Measurements from ENCODE around the gene MUCL1.
A peak's percentile ranks its signal among the peaks of the same experiment; 100 is the strongest.

Gene MUCL1, protein sequence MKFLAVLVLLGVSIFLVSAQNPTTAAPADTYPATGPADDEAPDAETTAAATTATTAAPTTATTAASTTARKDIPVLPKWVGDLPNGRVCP

DNA sequence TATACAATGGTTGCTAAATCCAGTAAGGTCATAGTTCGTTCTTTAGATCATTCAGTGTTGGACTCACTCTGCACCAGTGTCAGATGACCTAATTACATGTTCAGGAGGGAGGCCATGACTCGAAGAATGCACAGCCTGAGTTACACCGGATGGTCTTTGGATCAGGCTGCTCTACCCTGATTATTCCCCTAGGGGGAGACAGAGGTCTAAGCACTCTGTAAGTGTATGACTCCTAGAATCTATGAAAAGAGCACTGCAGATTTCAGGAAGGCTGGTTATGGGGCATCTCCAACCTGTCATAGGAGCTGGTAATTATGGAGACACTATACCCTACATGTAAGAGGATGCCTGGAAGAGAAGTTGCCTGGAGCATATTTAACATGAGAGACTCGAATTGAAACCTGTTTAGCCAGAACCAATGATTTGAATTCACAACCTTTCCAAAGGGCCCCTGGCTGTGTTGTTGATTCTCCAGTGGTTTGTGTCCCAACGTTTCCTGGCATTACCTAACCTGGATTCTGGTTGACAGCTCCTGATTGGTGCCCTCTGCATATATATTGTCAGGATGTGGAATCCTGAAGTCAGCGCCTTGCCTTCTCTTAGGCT, at the start of gene MUCL1:
TSS of gene MUCL1 (plus strand) at position 584 of the 606 bp plus-strand sequence. CDS start 67 bp downstream, outside the sequence.
- no peak within 1 kb of the TSS for H3K9ac ChIP-seq (ENCODE audit: low read length)
- no peaks in the 10 kb centered on the region for H3K9me3 ChIP-seq (ENCODE audit: control insufficient read depth, low read length)
- peak; percentile 71 for DNase-seq (ENCODE audit: low read depth)
- H3K4me3 ChIP-seq (ENCODE audit: low read length) = no peak within 1 kb of the TSS
- H3K4me1 ChIP-seq (ENCODE audit: control insufficient read depth, insufficient read depth, low read length) = no peaks in the 10 kb centered on the region
- peaks cover 17% of the 10 kb centered on the region for H3K27me3 ChIP-seq (replicated peaks; ENCODE audit: control insufficient read depth, insufficient read depth, low read length)
- H3K36me3 ChIP-seq (ENCODE audit: control insufficient read depth, insufficient read depth, low read length, severe bottlenecking) = no peaks in the 10 kb centered on the region

DNA sequence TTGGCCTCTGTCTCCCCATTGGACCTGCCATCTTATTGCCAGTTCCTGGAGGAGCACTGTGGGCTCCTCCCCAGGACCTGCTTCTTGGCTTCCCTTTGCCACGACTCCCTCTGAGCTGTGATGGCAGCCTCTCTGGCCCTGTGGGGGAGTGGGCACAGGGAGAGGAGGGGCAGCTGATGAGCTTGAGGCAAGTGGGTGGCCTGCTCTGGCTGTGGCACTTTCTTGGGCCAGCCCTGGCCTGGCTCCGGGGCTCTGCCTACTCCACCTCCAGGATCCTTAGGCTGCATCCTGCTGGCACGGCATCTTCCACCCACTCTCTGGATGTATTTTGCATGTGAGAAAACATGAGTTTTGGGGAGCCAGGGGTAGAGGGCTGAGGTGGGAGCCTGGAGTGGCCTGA, 32.6 kb upstream of the MUCL1 start:
- H3K36me3 ChIP-seq (ENCODE audit: control insufficient read depth, insufficient read depth, low read length, severe bottlenecking) = no peaks in the 10 kb centered on the region
- H3K4me1 ChIP-seq (ENCODE audit: control insufficient read depth, insufficient read depth, low read length) = no peaks in the 10 kb centered on the region
- no peak overlapping the region for H3K9ac ChIP-seq (ENCODE audit: low read length)
- H3K27me3 ChIP-seq (replicated peaks; ENCODE audit: control insufficient read depth, insufficient read depth, low read length) = no peaks in the 10 kb centered on the region
- H3K9me3 ChIP-seq (ENCODE audit: control insufficient read depth, low read length) = peaks cover 6% of the 10 kb centered on the region
- no peak overlapping the region for H3K4me3 ChIP-seq (ENCODE audit: low read length)
- DNase-seq (ENCODE audit: low read depth) = no peak

DNA sequence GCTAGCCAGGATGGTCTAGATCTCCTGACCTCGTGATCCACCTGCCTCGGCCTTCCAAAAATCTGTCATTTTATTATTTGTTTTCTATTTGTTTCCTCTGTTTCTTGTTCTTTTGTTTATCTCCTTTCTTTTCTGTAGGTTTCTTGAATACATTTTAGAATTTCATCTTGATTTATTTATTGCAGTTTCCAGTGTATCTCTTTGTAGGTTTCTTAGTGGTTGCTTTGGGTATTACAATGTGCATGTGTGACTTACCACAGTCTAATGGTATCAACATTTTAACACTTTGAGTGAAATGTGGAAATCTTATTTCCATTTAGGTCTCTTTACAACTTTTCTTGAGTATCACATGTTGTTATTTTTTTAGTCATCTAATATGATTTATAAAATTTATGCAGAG, 29.9 kb upstream of the MUCL1 start:
- Histone ChIP-seq H3K9me3 (ENCODE audit: control insufficient read depth, low read length) (peaks cover 6% of the 10 kb centered on the region), H3K36me3 (ENCODE audit: control insufficient read depth, insufficient read depth, low read length, severe bottlenecking) (no peaks in the 10 kb centered on the region), H3K9ac (ENCODE audit: low read length) (no peak overlapping the region), H3K27me3 (replicated peaks; ENCODE audit: control insufficient read depth, insufficient read depth, low read length) (no peaks in the 10 kb centered on the region), H3K4me3 (ENCODE audit: low read length) (no peak overlapping the region), H3K4me1 (ENCODE audit: control insufficient read depth, insufficient read depth, low read length) (no peaks in the 10 kb centered on the region)
- DNase-seq (ENCODE audit: low read depth) = no peak

DNA sequence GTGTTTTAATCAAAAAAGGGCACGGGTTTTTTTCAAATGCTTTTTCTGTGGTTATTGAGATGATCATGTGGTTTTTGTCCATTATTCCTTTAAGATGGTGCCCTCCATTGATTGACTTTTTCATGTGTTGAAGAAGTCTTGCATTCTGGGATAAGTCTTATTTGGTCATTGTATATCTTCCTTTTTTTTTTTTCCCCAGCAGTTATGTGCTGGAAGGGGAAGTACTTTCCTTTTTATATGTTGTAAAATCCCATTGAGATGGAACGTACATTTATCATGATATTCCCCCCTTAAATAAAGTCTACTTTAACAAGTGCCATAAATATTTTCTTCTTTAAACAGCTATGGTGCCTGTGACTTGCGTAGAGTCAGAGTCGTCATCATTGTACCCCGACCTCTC, 24.8 kb upstream of the MUCL1 start:
- no peak overlapping the region for H3K9ac ChIP-seq (ENCODE audit: low read length)
- no peaks in the 10 kb centered on the region for H3K27me3 ChIP-seq (replicated peaks; ENCODE audit: control insufficient read depth, insufficient read depth, low read length)
- H3K9me3 ChIP-seq (ENCODE audit: control insufficient read depth, low read length) = no peaks in the 10 kb centered on the region
- H3K4me3 ChIP-seq (ENCODE audit: low read length) = no peak overlapping the region
- no peaks in the 10 kb centered on the region for H3K36me3 ChIP-seq (ENCODE audit: control insufficient read depth, insufficient read depth, low read length, severe bottlenecking)
- no peaks in the 10 kb centered on the region for H3K4me1 ChIP-seq (ENCODE audit: control insufficient read depth, insufficient read depth, low read length)
- DNase-seq (ENCODE audit: low read depth) = no peak

DNA sequence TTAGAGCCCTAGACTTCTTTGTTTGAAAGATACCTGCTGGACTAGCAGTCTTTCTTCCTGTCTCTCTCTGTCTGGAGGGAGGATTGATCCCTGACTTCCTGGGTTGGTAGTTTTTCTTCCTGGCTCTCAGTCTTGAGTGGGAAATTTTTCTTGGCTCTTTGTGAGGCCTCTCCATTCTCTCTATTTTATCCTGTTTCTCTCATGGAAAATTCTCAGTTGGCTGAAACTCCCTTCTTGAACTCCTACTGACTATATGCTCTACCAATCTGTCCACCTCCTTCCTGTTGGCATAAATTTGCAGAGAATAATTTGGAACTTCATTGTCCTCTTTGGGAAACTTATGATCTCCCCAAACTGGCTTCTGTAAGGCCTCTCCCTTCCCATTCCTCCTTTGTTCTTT, 24.1 kb upstream of the MUCL1 start:
- H3K4me1 ChIP-seq (ENCODE audit: control insufficient read depth, insufficient read depth, low read length) = no peaks in the 10 kb centered on the region
- H3K9ac ChIP-seq (ENCODE audit: low read length) = no peak overlapping the region
- no peak for DNase-seq (ENCODE audit: low read depth)
- no peaks in the 10 kb centered on the region for H3K9me3 ChIP-seq (ENCODE audit: control insufficient read depth, low read length)
- no peak overlapping the region for H3K4me3 ChIP-seq (ENCODE audit: low read length)
- H3K27me3 ChIP-seq (replicated peaks; ENCODE audit: control insufficient read depth, insufficient read depth, low read length) = no peaks in the 10 kb centered on the region
- H3K36me3 ChIP-seq (ENCODE audit: control insufficient read depth, insufficient read depth, low read length, severe bottlenecking) = no peaks in the 10 kb centered on the region

DNA sequence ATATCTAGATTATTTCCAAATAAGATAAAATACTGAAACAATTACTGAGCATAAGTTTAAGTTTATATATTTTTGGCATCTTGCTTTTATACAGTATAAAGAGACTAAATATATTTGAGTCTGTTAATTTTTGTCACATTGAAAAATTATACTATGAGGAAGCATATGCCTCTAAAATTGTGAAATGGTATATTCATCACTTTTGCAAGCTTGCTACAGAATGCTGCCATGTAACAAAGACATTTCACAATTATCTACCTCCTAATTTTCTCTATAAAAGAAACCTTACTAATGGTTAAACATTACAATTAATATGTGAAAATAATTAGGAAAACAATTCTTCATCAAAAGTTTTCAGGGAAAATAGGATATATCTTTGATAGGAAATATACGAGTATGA, 22.7 kb upstream of the MUCL1 start:
- no peaks in the 10 kb centered on the region for H3K27me3 ChIP-seq (replicated peaks; ENCODE audit: control insufficient read depth, insufficient read depth, low read length)
- no peak overlapping the region for H3K9ac ChIP-seq (ENCODE audit: low read length)
- no peaks in the 10 kb centered on the region for H3K9me3 ChIP-seq (ENCODE audit: control insufficient read depth, low read length)
- no peaks in the 10 kb centered on the region for H3K4me1 ChIP-seq (ENCODE audit: control insufficient read depth, insufficient read depth, low read length)
- H3K4me3 ChIP-seq (ENCODE audit: low read length) = no peak overlapping the region
- no peak for DNase-seq (ENCODE audit: low read depth)
- no peaks in the 10 kb centered on the region for H3K36me3 ChIP-seq (ENCODE audit: control insufficient read depth, insufficient read depth, low read length, severe bottlenecking)

DNA sequence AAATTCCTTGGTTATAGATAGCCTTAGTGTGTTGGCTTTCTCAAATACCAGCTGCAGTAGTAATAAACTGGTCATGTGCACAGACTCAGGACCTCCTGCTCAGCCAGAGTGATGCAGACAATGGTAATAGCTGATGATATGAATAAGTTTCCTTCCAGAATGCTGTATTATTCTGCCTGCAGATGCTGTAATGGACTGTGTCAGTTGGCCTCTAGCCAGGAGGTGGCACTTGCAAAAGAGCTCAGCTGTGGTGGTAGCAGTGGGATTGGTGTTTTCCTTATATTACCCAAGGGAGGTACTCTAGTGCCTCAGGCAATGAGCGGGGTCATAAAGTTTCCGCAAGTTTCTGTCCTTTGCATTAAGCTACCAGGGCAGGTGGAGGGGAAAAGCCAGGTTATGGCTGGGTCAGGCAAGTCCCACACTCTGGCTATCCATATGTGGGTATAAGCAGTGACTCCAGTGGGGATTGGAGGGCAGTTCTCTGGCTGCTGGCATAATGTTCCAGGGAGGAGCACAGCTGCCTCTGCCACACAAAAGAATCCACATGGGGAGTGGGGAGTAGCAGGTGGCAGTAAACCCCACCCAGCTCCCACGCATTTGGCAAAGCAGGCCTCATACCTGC, 14.0 kb upstream of the MUCL1 start:
- no peaks in the 10 kb centered on the region for H3K36me3 ChIP-seq (ENCODE audit: control insufficient read depth, insufficient read depth, low read length, severe bottlenecking)
- no peak for DNase-seq (ENCODE audit: low read depth)
- peaks cover 2% of the 10 kb centered on the region for H3K27me3 ChIP-seq (replicated peaks; ENCODE audit: control insufficient read depth, insufficient read depth, low read length)
- H3K4me1 ChIP-seq (ENCODE audit: control insufficient read depth, insufficient read depth, low read length) = no peaks in the 10 kb centered on the region
- no peak overlapping the region for H3K4me3 ChIP-seq (ENCODE audit: low read length)
- H3K9ac ChIP-seq (ENCODE audit: low read length) = no peak overlapping the region
- peaks cover 12% of the 10 kb centered on the region for H3K9me3 ChIP-seq (ENCODE audit: control insufficient read depth, low read length)

DNA sequence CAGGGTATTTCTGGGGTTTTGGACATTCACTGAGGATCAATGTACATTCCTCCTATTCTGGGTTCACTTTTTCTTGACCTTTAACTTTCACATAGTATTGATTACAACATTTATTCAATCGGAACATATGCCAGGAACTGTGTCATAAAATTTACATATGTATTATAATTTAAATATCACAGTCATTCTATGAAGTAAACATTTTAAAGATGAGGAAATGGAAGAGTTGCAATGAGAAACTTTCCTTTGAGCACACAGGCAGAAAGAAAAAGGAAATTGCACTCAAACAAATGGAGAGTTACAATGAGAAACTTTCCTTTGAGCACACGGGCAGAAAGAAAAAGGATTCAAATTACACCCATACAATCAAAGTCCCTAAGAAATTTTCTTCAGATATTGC, 3.1 kb downstream of the MUCL1 start:
- DNase-seq (ENCODE audit: low read depth) = no peak
- H3K9ac ChIP-seq (ENCODE audit: low read length) = no peak overlapping the region
- H3K4me1 ChIP-seq (ENCODE audit: control insufficient read depth, insufficient read depth, low read length) = no peaks in the 10 kb centered on the region
- no peaks in the 10 kb centered on the region for H3K36me3 ChIP-seq (ENCODE audit: control insufficient read depth, insufficient read depth, low read length, severe bottlenecking)
- no peaks in the 10 kb centered on the region for H3K9me3 ChIP-seq (ENCODE audit: control insufficient read depth, low read length)
- no peak overlapping the region for H3K4me3 ChIP-seq (ENCODE audit: low read length)
- H3K27me3 ChIP-seq (replicated peaks; ENCODE audit: control insufficient read depth, insufficient read depth, low read length) = peaks cover 29% of the 10 kb centered on the region

DNA sequence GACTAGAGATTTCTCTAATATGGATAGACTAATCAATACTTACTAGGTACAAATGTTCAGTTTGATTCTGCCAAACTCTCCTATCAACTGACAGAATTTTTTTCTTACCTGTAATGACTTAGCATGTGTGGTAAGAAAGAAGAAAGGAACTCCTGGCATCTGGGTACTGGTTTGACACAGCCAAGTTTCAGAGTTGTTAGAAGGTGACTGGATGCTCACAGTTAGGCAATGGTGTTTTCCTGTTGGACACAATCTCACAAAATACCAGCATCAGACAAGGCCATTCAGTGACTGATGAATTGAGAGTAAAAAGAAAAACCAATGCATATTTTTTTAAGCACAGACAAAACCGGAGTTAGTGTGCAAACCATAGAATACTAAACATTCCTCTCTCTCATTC, 4.2 kb downstream of the MUCL1 start:
- no peak for DNase-seq (ENCODE audit: low read depth)
- Histone ChIP-seq H3K27me3 (replicated peaks; ENCODE audit: control insufficient read depth, insufficient read depth, low read length) (peaks cover 29% of the 10 kb centered on the region), H3K4me3 (ENCODE audit: low read length) (no peak overlapping the region), H3K4me1 (ENCODE audit: control insufficient read depth, insufficient read depth, low read length) (no peaks in the 10 kb centered on the region), H3K36me3 (ENCODE audit: control insufficient read depth, insufficient read depth, low read length, severe bottlenecking) (no peaks in the 10 kb centered on the region), H3K9me3 (ENCODE audit: control insufficient read depth, low read length) (no peaks in the 10 kb centered on the region), H3K9ac (ENCODE audit: low read length) (no peak overlapping the region)

DNA sequence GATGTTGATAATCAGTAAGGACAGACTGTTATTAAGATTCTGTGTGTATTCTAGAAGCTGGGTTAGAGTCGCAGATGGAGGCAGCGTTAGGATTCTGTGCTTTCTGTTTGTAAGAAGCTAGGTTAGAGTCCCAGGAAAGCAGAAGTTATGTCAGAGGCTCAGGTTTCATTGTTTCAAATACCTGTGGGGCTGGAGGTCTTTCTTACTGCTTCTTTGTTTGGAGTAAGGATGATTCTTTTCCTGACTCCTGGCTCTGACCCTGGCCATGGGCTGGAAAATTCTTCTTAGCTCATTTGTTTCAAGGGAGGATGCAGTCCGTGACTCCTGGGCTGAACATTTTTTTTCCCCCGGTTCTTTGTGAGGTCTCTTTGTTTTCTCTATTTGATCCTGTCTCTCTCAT, 5.2 kb downstream of the MUCL1 start:
- no peak for DNase-seq (ENCODE audit: low read depth)
- H3K9ac ChIP-seq (ENCODE audit: low read length) = no peak overlapping the region
- peaks cover 29% of the 10 kb centered on the region for H3K27me3 ChIP-seq (replicated peaks; ENCODE audit: control insufficient read depth, insufficient read depth, low read length)
- no peaks in the 10 kb centered on the region for H3K4me1 ChIP-seq (ENCODE audit: control insufficient read depth, insufficient read depth, low read length)
- no peak overlapping the region for H3K4me3 ChIP-seq (ENCODE audit: low read length)
- no peaks in the 10 kb centered on the region for H3K9me3 ChIP-seq (ENCODE audit: control insufficient read depth, low read length)
- H3K36me3 ChIP-seq (ENCODE audit: control insufficient read depth, insufficient read depth, low read length, severe bottlenecking) = no peaks in the 10 kb centered on the region

DNA sequence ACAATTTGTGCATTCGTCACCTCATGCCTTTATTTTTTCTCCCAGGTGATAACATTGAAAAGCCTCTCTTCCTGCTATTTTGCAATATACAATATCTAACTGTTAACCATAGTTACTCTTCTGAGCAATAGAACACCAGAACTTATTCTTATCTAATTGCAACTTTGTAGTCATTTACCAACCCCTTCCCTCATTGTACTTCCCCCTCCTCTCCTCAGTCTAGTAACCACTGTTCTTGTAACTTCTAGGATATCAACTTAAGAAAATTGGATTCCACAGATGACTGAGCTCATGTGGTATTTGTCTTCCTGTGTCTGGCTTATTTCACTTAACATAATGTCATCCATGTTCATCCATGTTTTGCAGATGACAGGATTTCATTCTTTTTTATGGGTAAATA, 7.6 kb downstream of the MUCL1 start:
- Histone ChIP-seq H3K4me1 (ENCODE audit: control insufficient read depth, insufficient read depth, low read length) (no peaks in the 10 kb centered on the region), H3K9me3 (ENCODE audit: control insufficient read depth, low read length) (no peaks in the 10 kb centered on the region), H3K4me3 (ENCODE audit: low read length) (no peak overlapping the region), H3K36me3 (ENCODE audit: control insufficient read depth, insufficient read depth, low read length, severe bottlenecking) (no peaks in the 10 kb centered on the region), H3K27me3 (replicated peaks; ENCODE audit: control insufficient read depth, insufficient read depth, low read length) (peaks cover 20% of the 10 kb centered on the region), H3K9ac (ENCODE audit: low read length) (no peak overlapping the region)
- no peak for DNase-seq (ENCODE audit: low read depth)
